ENCODE data around the gene EPHB1.

GRCh38 chr3:135078283-135078682 is 283.2 kb downstream of the EPHB1 start:
- TF ChIP-seq CTCF (IDR thresholded peaks at IDR 0.05) (no peak), POLR2A (IDR thresholded peaks at IDR 0.05) (no peak)

Data from thyroid gland (tissue), 4 donors.